AG04450 (cell line): Measurements from ENCODE around the gene POLR1A. TPM values are rescaled to one million over a fixed set of nuclear protein-coding genes. Genes with fewer than 3 reads are reported as not detected.

Experiments
- CTCF ChIA-PET: fragments of 300-600, 350-600 bp; formaldehyde crosslinking; extraction: SDS; loops from one replicate; lab custom pipeline; 2022; ENCODE audit warnings: antibody characterized with exemption, inconsistent platforms; lab: Charles Lee
- POLR2A ChIA-PET: fragments of 350-600 bp; formaldehyde crosslinking; extraction: SDS; loops from one replicate; lab custom pipeline; 2021; ENCODE audit warnings: antibody characterized with exemption, inconsistent platforms; lab: Yijun Ruan, JAX
- DNase-seq: peaks from one replicate; pipeline ENCODE4 v3.0.0-alpha.2; 2011; ENCODE audit warnings: low read depth, low spot score
- H3K27ac ChIP-seq: one replicate; pipeline ENCODE4 v1.5.1; 2012; ENCODE audit warnings: low read depth, low read length, control low read depth
- H3K27me3 ChIP-seq: one replicate; pipeline ENCODE4 v1.6.0; 2012; ENCODE audit warnings: low read length; ENCODE audit not compliant: control insufficient read depth, insufficient read depth
- H3K4me3 ChIP-seq: 2 replicates; pipeline ENCODE4 v1.5.1; 2011; ENCODE audit warnings: mild to moderate bottlenecking, low read depth, low read length, control low read depth
- H3K9me3 ChIP-seq: 2 replicates; pipeline ENCODE4 v1.5.1; 2012; ENCODE audit warnings: low read length; ENCODE audit not compliant: control insufficient read depth, insufficient read depth
- polyA plus RNA-seq: library from polyadenylated mRNA; depleted of rRNA; stranded (reverse); fragments of >200 nt; gene quantifications from 2 replicates; pipeline ENCODE4 v1.2.3, GENCODE V29; 2011
- TF ChIP-seq, protein P1 (sequence below): IDR thresholded peaks from 2 replicates; pipeline ENCODE4 v1.5.1; 2011; ENCODE audit warnings: low read depth, low read length, control low read depth, inconsistent platforms

POLR1A gene
- polyA plus RNA-seq, 1 experiment = 11.1 TPM

DNA sequence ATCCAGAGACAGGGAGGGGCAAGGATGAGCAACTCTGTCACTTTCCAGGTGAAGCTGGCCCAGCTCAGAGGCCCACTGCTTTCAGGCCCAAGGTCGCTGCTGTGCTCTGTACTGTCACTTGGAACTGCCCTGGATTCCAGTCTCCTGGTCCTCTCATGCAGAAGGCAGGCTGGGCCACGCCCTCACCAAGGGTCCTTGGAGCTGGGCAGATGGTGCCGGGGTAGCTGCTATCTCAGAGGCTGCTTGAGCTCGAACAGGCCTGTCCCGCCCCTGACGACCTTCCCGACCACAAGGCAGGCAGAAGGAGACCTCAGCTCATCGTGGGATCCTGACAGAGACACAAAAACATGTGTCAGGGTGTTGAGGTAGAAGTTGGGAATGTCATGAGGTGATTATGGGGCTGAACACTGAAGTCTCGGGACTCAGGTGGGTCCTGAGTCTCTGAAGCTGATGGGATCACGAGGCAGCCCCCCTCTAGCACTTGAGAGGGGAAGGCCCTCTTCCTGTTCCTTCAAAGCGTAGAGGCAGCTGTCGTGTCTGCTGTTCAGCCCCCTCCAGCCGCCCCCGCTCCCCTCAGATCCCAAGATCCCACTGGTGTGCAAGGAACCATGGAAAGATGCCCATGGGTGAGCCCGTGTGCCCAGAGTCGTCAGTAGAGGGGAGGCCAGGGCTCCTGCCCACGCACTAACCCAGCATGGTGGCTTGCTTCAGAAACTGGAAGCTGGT, 78.3 kb downstream of the POLR1A start:
- H3K27me3 ChIP-seq = no peaks in the 10 kb centered on the region
- no peak overlapping the region for H3K27ac ChIP-seq
- no peaks in the 10 kb centered on the region for H3K9me3 ChIP-seq
- ChIA-PET CTCF (no interaction called here), POLR2A (no interaction called here)
- no peak overlapping the region for H3K4me3 ChIP-seq
- TF ChIP-seq, protein P1, sequence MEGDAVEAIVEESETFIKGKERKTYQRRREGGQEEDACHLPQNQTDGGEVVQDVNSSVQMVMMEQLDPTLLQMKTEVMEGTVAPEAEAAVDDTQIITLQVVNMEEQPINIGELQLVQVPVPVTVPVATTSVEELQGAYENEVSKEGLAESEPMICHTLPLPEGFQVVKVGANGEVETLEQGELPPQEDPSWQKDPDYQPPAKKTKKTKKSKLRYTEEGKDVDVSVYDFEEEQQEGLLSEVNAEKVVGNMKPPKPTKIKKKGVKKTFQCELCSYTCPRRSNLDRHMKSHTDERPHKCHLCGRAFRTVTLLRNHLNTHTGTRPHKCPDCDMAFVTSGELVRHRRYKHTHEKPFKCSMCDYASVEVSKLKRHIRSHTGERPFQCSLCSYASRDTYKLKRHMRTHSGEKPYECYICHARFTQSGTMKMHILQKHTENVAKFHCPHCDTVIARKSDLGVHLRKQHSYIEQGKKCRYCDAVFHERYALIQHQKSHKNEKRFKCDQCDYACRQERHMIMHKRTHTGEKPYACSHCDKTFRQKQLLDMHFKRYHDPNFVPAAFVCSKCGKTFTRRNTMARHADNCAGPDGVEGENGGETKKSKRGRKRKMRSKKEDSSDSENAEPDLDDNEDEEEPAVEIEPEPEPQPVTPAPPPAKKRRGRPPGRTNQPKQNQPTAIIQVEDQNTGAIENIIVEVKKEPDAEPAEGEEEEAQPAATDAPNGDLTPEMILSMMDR = no peak
- no peak for DNase-seq

DNA sequence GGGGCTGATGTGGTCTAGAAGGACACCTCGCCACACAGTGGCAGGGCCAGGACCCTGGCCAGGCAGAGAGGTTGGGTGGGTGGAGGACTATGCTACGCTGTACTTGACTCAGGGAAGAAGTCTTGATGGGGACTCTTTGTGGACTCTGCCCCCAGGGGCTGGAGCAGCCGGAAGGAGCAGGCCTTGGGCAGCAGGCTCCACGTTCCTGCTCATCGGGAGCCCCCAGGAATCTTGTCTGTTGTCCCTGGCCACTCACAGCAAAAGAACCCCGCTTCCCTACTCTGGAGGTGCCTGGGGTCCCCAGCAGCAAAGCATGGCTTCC, 79.0 kb downstream of the POLR1A start:
- TF ChIP-seq, protein P1 = no peak
- CTCF ChIA-PET = interaction anchor here (2.6 kb wide), 1 partner anchor 53 kb away, joined by 9 read pairs; no protein-coding TSS in a partner anchor
- Histone ChIP-seq H3K27me3 (no peaks in the 10 kb centered on the region), H3K4me3 (no peak overlapping the region), H3K9me3 (no peaks in the 10 kb centered on the region), H3K27ac (no peak overlapping the region)
- POLR2A ChIA-PET = no interaction called here
- DNase-seq = no peak

DNA sequence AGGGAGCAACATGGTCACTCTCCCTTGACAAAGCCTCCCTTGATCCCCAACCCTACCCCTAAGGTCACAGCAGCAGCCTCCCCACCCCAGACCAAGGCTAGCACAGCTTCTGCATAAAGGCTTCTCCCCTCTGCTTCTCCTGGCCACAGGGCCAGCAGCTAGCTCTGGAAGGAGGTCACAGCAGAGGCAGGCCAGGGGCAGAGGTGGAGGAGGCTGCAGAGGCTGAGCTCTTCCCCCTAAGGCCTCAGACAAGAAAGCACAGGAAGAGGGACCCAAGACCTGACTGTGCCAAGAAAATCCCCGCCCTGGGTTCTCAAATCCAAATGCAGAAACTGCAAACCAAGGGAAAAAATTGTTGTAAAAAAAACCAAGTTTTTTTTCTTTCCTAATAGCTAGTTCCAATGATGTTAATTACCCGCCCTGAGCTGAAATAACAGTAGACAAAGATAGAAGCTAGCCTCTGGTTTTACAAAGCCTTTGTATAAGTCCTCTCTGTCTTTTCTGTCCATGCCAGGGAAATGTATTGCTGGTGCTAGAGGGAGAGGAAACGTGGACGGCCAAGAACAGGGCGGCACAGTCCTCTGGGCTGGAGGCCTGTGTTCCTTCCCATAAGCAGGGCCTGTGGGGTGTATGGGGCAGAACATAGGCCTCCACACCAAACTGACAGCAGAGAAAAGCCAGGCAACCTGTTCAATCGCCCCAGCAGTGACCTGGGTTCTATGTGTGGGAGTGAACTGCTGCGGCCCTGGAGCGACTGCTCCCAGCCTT, 79.5 kb downstream of the POLR1A start:
- CTCF ChIA-PET = interaction anchor here (1.5 to 2.6 kb wide), 2 partner anchors 53 to 126 kb away, joined by 3 to 9 read pairs; no protein-coding TSS in a partner anchor
- no peak overlapping the region for H3K4me3 ChIP-seq
- H3K27me3 ChIP-seq = no peaks in the 10 kb centered on the region
- POLR2A ChIA-PET = no interaction called here
- DNase-seq = no peak
- no peak overlapping the region for H3K27ac ChIP-seq
- TF ChIP-seq, protein P1 = no peak
- no peaks in the 10 kb centered on the region for H3K9me3 ChIP-seq

DNA sequence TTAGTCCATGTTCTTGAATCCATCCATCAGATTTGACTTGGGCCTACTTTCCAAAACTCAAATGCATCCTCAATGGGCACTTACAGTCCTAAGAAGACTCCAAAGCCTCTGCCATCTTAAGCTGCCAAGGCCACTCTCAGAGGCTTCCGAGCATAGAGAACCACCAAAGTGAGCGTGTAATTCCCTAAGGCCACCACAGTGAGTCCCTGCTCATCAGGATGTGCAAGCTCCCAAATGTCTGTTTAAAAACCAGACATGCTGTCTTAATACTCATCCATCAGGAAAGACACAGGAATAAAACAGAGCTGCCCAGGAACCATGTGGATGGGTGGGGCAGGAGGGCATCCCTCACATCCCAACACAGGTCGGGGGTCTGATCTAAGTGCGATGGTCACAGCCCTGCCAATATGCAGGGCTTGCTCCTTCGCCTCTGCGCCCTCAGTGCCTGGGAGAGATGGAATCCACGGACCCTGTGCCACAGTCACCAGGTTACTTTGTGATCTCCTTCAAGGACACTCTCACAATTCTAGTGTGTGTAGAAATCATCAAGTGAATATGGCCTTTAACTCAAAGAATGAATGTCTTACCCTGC, 80.4 kb downstream of the POLR1A start:
- Histone ChIP-seq H3K27me3 (no peaks in the 10 kb centered on the region), H3K4me3 (no peak overlapping the region), H3K9me3 (no peaks in the 10 kb centered on the region), H3K27ac (no peak overlapping the region)
- DNase-seq = no peak
- POLR2A ChIA-PET = no interaction called here
- CTCF ChIA-PET = interaction anchor here (0.8 to 2.6 kb wide), 3 partner anchors 54 to 198 kb away, joined by 3 to 9 read pairs (median 3); no protein-coding TSS in a partner anchor
- TF ChIP-seq, protein P1 = 0 out of 2 replicates have a peak, but pooled peaks have one; percentile 21
